Activated CD4-positive, alpha-beta T cell treated with anti-CD3 and anti-CD28 coated beads, Interleukin-2, amount 10 ng/mL, durations not matched to agents 24 days and 14 days (primary cell): ENCODE measurements around the gene SETMAR. TPM values are rescaled to one million over a fixed set of nuclear protein-coding genes. Genes with fewer than 3 reads are reported as not detected.

Source experiments
- DNase-seq: peaks from one replicate; pipeline ENCODE4 v3.0.0; 2022
- H3K27ac Mint-ChIP-seq: one replicate; pipeline ENCODE4 v1.8.0; 2022; ENCODE audit warnings: mild to moderate bottlenecking, mixed read lengths
- H3K27me3 Mint-ChIP-seq: one replicate; pipeline ENCODE4 v1.8.0; 2022; ENCODE audit warnings: mixed read lengths
- H3K36me3 Mint-ChIP-seq: one replicate; pipeline ENCODE4 v1.8.0; 2022; ENCODE audit warnings: low read depth, mild to moderate bottlenecking, mixed read lengths
- H3K4me1 Mint-ChIP-seq: one replicate; pipeline ENCODE4 v1.8.0; 2021; ENCODE audit warnings: mixed read lengths
- H3K4me3 Mint-ChIP-seq: one replicate; pipeline ENCODE4 v1.8.0; 2022; ENCODE audit warnings: mild to moderate bottlenecking, moderate library complexity, mixed read lengths
- H3K9me3 Mint-ChIP-seq: one replicate; pipeline ENCODE4 v1.8.0; 2021; ENCODE audit warnings: mixed read lengths
- intact Hi-C: fragments of 100-400 bp; cut with micrococcal nuclease; formaldehyde crosslinking; loops from one replicate; pipeline ENCODE4 v1.15.1; 2023
- total RNA-seq: library from RNA; stranded (reverse); gene quantifications from 2 replicates; pipeline ENCODE4 v1.2.3, GENCODE V29; 2022

Gene SETMAR
- total RNA-seq, 1 donor from 2014 or later = 18.1 TPM

DNA sequence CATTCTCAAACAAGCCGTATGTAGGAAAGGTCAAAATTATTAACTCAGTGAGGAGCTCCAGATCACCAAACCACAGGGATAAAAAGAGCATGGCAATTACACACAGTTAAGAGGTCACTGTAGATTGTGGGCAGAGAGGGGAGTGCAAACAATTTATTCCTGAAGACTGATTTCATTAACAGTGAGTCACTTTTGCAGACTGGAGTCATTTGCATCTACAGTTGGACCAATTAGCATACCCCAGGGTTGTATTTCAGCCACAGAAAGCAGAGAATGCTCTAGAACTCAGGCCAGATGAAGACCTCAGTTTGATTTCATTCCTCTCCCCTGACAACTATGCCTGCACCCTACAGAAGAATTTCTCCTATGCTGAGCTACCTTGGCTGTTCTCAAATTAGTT, 40.1 kb downstream of the SETMAR start:
- no peaks in the 10 kb centered on the region for H3K9me3 Mint-ChIP-seq
- no peak overlapping the region for H3K27ac Mint-ChIP-seq
- peaks cover 1% of the 10 kb centered on the region for H3K27me3 Mint-ChIP-seq
- no peak for DNase-seq
- H3K4me1 Mint-ChIP-seq = peaks cover 5% of the 10 kb centered on the region
- intact Hi-C loops = no loop called here
- no peaks in the 10 kb centered on the region for H3K36me3 Mint-ChIP-seq
- H3K4me3 Mint-ChIP-seq = no peak overlapping the region

DNA sequence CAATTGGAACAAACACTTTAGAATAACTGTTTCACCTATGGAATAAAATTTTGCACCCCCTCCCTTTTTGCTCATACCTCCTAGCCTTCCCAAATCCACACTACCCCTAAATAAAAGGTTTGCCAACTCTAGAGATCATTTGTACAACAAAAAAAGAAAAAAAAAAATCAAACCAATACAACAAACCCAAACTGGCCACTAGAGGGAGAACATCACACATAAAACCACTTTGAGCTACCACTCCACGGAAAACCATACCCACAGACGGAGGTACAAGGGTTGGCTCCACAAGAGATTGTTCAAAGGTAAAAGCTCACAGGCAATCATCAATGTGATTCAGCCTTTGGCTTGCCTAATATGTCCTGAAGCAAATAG, 47.6 kb downstream of the SETMAR start:
- intact Hi-C loops = loop anchor here (1.0 to 2.0 kb wide), 8 partner anchors 37 to 283 kb away; partner anchors contain the start of genes ITPR1 and SUMF1
- H3K27me3 Mint-ChIP-seq = peaks cover 1% of the 10 kb centered on the region
- H3K27ac Mint-ChIP-seq = peak overlapping the region; percentile 56
- no peaks in the 10 kb centered on the region for H3K9me3 Mint-ChIP-seq
- H3K36me3 Mint-ChIP-seq = no peaks in the 10 kb centered on the region
- peak; percentile 87 for DNase-seq
- H3K4me1 Mint-ChIP-seq = peaks cover 21% of the 10 kb centered on the region
- H3K4me3 Mint-ChIP-seq = peak overlapping the region; percentile 56

DNA sequence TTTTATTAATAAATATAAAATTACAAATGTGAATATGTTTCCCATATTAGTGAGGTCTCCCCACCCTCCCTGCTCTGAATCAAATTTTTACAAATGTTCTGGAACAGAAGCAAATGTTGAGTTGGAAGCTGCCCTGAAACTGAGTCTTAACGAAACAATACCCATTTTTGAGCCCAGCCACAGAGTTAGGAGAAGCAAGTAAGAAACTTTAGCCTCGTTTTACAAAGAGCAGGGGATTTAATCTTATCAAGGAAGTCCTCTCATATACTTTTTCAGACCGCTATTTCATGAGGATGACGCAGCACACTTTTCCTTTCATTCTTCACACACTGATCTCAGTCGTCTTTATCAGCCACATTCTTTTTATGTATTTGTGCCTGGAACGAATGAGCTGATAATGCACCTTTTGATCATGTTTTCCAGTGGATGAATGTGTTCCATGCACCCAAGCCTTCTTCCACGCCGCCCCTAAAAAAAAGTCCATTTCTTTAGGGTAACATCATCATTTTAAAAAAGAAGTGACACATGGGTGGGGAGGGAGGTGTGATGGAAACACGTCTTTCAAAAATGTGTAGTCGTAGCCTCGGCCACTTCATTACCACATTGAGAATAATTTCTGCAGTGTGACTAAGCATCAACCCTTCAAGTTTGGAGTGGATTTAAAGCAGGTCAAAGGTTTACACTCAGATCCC, 48.1 kb downstream of the SETMAR start:
- Mint-ChIP-seq H3K27ac (peak overlapping the region; percentile 89), H3K27me3 (peaks cover 1% of the 10 kb centered on the region), H3K36me3 (no peaks in the 10 kb centered on the region), H3K4me3 (peak overlapping the region; percentile 56), H3K4me1 (peaks cover 21% of the 10 kb centered on the region), H3K9me3 (no peaks in the 10 kb centered on the region)
- intact Hi-C loops = loop anchor here (1.0 to 2.0 kb wide), 8 partner anchors 36 to 282 kb away; partner anchors contain the start of genes ITPR1 and SUMF1
- DNase-seq = peak; percentile 71

DNA sequence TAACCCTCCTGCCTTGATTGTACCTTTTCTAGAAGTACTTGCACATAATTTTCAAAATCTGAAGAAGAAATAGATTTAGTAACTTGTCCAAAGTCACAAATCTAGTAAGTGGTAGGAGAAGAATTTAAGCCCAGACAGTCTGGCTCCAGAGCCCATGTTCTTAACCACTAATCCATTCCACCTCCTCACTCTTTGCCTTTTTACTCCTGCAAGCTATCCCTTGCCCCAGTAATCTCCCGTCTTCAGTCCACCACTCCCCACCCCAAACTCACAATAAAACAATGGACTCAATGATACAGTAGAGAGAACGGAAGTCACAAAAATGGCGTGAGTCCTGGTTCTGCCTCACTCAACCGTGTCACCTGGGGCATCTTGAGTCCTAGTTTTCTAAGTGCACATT, 48.7 kb downstream of the SETMAR start:
- DNase-seq = no peak
- peak overlapping the region; percentile 56 for H3K4me3 Mint-ChIP-seq
- H3K4me1 Mint-ChIP-seq = peaks cover 21% of the 10 kb centered on the region
- H3K27ac Mint-ChIP-seq = peak overlapping the region; percentile 89
- intact Hi-C loops = loop anchor here (1.0 to 2.0 kb wide), 8 partner anchors 35 to 281 kb away; partner anchors contain the start of genes ITPR1 and SUMF1
- no peaks in the 10 kb centered on the region for H3K36me3 Mint-ChIP-seq
- H3K9me3 Mint-ChIP-seq = no peaks in the 10 kb centered on the region
- no peaks in the 10 kb centered on the region for H3K27me3 Mint-ChIP-seq

DNA sequence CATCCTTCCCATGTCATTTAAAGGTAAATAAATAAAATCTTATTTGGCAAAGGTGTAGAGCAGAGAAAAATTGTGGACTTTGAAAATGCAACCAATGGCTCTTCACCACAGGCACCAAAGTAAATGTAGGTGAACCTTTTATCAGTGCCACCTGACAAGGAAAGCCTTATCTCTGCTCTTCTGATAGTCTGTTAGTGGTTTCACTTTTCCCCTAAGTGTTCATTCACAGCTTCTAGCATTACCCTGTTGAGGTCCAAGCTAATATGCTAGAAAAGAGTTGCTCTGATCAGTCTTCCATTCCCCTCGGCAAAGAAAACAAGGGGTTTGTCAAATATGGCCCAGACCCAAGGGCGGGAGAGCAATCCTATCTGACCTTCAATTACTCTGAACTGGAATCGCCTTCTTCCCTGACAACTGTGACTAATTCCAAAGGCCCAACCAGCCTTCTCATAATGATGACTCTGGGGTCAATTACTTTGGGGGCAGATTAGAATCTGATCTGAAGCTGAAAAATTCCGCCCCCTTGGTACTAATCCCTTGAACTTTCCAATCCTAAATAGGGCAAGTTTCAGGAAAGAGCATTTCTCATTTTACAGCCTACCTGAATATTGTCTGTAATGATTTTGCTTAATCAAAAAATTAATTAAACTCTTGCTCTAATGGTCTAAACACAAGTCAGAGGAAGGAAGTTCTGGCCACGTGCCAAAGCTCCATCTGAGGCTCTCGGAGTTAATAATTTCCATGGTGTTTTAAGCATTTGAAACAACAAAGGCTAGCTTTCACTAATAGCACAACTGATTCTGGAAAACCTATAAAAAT, 52.4 kb downstream of the SETMAR start:
- no peaks in the 10 kb centered on the region for H3K36me3 Mint-ChIP-seq
- H3K4me3 Mint-ChIP-seq = no peak overlapping the region
- DNase-seq = no peak
- no peaks in the 10 kb centered on the region for H3K9me3 Mint-ChIP-seq
- no peak overlapping the region for H3K27ac Mint-ChIP-seq
- peaks cover 20% of the 10 kb centered on the region for H3K4me1 Mint-ChIP-seq
- intact Hi-C loops = no loop called here
- H3K27me3 Mint-ChIP-seq = no peaks in the 10 kb centered on the region

DNA sequence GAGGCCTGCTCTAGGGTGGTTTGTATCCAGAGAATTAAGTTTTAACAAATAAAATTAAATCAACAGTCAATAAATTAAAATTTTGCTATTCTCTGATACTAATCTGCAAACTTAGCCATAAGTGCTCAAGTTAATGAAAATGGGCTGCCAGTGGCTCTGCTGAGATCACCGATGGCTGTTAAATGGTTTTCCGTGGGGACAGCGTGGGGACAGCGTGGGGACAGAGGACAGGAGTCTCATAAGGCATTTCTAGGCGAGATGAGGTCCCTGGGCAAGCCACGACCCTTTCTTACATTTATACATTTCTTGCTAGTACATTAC, 53.0 kb downstream of the SETMAR start:
- no peak for DNase-seq
- Mint-ChIP-seq H3K4me1 (peaks cover 16% of the 10 kb centered on the region), H3K27ac (no peak overlapping the region), H3K27me3 (no peaks in the 10 kb centered on the region), H3K9me3 (no peaks in the 10 kb centered on the region), H3K36me3 (no peaks in the 10 kb centered on the region), H3K4me3 (no peak overlapping the region)
- intact Hi-C loops = no loop called here

DNA sequence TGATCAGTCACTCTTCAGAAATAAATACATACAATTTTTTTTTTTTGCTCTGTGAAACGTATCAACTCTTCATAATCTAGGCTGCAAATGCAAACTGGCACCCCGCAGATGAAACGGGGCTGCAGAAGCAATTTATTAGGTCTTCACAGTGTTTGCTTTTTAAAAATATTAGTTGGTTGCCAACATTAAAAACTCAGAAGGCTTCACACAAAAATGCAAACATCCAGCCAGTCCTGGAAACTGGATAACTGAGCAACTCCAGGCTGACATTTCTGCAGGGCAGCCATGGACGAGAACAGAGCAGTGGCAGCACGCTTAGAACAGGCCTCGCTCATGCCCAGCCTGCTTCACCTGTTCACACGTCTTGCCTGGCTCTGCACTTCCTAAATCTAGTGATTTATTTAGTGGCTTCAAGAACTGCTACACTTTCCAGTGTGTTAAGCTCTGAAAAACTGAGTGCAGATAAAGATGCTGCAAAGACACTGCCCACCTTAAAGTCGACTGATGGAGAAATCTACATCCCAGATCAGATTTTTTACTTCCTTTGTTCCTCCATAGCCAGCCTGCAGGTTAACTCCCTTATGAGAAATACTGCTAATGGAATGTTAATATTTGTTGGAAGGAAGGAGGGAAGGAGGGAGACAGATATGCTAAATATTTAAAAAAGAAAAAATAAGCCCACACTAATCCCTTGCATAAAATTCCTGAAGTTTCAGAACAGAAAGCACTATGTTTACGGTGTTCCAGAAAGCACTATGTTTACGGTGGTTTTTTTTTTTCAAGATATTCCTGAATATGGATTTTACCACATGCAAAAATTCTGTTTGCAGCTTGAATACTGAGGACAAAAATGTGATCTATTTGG, 53.6 kb downstream of the SETMAR start:
- DNase-seq = no peak
- Mint-ChIP-seq H3K9me3 (no peaks in the 10 kb centered on the region), H3K4me1 (peaks cover 10% of the 10 kb centered on the region), H3K4me3 (no peak overlapping the region), H3K27ac (no peak overlapping the region), H3K27me3 (no peaks in the 10 kb centered on the region), H3K36me3 (no peaks in the 10 kb centered on the region)
- intact Hi-C loops = no loop called here

DNA sequence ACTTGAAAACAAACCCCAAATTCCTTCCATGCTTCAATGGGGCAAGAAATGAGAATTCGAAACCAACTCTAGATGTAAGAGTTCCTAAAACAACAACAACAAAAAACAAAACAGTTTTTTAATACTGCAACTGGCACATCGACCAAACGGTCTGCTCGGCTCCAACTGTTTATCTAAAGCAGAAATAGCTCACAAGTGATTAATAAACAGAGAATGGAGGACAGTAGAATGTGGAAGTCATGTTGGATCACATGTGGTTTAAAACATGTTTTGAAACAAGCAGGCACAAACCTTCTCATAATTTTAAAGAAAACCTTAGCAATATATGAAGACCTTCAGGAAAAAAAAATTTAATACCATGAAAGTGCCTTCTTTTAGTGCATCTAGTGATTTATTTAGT, 55.1 kb downstream of the SETMAR start:
- intact Hi-C loops = no loop called here
- no peak overlapping the region for H3K27ac Mint-ChIP-seq
- no peak overlapping the region for H3K4me3 Mint-ChIP-seq
- no peak for DNase-seq
- no peaks in the 10 kb centered on the region for H3K36me3 Mint-ChIP-seq
- peaks cover 1% of the 10 kb centered on the region for H3K4me1 Mint-ChIP-seq
- no peaks in the 10 kb centered on the region for H3K27me3 Mint-ChIP-seq
- no peaks in the 10 kb centered on the region for H3K9me3 Mint-ChIP-seq

DNA sequence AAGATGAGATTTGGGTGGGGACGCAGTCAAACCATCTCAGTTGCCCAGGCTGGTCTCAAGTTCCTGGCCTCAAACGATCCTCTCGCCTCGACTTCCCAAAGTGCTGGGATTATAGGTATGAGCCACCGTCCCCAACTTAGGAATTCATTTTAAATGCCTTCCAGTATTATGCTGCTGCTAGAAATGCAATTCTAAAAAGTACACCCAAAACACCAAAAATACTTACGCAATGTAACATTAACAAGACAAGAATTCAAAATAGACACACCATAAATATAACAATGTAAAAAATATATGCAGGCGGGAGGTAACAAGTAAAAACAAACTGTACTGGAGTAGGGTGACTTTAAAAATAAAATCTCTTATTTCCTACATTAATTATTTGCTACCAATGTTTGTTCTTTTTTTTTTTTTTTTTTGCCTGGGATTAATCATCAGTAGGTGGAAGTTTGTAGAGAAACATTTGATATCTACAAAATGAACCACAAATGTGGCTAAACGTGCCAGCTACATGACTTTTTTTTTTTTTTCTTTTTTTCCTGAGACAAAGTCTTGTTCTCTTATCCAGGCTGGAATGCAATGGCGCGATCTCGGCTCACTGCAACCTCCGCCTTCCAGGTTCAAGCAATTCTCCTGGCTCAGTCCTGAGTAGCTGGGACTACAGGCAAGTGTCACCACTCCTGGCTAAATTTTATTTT, 56.8 kb downstream of the SETMAR start:
- intact Hi-C loops = no loop called here
- Mint-ChIP-seq H3K9me3 (no peaks in the 10 kb centered on the region), H3K4me1 (peaks cover 1% of the 10 kb centered on the region), H3K36me3 (no peaks in the 10 kb centered on the region), H3K27ac (no peak overlapping the region), H3K27me3 (no peaks in the 10 kb centered on the region), H3K4me3 (no peak overlapping the region)
- no peak for DNase-seq

DNA sequence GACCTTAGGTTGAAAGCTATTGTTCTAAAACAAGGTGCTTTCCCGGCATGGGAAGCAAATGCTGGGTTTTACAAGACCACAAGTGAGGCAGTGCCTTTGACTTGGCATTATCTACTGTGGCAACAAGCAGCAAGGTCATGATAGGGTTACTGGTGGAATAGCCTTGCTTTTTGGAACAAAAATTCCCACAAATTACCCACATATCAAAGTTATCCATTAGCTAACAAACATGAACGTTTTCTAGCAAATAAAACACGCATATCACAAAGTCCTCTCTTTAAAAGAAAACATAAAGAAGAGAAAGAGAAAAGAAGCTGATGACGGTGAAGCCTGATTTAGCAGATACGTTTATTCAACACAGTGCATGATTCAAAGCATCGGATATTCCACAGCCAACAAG, 57.6 kb downstream of the SETMAR start:
- intact Hi-C loops = no loop called here
- DNase-seq = no peak
- H3K27me3 Mint-ChIP-seq = no peaks in the 10 kb centered on the region
- no peaks in the 10 kb centered on the region for H3K36me3 Mint-ChIP-seq
- H3K4me1 Mint-ChIP-seq = no peaks in the 10 kb centered on the region
- no peak overlapping the region for H3K27ac Mint-ChIP-seq
- no peak overlapping the region for H3K4me3 Mint-ChIP-seq
- no peaks in the 10 kb centered on the region for H3K9me3 Mint-ChIP-seq

DNA sequence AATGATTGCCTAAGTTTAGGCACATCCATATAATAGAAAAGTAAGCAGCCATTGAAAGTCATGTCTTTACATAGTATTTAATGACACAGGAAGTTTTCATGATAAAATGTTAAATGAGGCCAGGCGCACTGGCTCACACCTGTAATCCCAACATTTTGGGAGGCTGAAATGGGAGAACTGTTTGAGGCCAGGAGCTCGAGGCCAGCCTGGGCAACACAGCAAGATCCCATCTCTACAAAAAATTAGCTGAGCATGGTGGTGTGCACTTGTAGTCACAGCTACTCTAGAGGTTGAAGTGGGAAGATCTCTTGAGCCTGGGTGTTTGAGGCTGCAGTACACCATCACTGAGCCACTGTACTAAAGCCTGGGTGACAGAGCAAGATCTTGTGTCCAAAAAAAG, 59.4 kb downstream of the SETMAR start:
- Mint-ChIP-seq H3K4me3 (no peak overlapping the region), H3K27me3 (no peaks in the 10 kb centered on the region), H3K27ac (no peak overlapping the region), H3K9me3 (no peaks in the 10 kb centered on the region), H3K36me3 (no peaks in the 10 kb centered on the region), H3K4me1 (no peaks in the 10 kb centered on the region)
- intact Hi-C loops = no loop called here
- no peak for DNase-seq
